ENCODE measurements around the gene SNX33.
"Not testable (repeated sequence)": the region's sequence is repeated elsewhere in the genome, so short reads cannot be mapped to it uniquely, and the experiment has no call there.

The SNX33 gene

GRCh38 chr15:75701071-75702003 is 53.6 kb downstream of the SNX33 start:
- not testable (repeated sequence) for DNase-seq

GRCh38 chr15:75702436-75702835 is 54.7 kb downstream of the SNX33 start:
- DNase-seq = no peak

GRCh38 chr15:75703440-75704262 is 55.9 kb downstream of the SNX33 start:
- not testable (repeated sequence) for DNase-seq

- no peak for DNase-seq
Observed at GRCh38 chr15:75704263-75704615, 56.5 kb downstream of the SNX33 start.

- DNase-seq = no peak
Observed at GRCh38 chr15:75704618-75705017, 56.9 kb downstream of the SNX33 start.

- not testable (repeated sequence) for DNase-seq
Observed at GRCh38 chr15:75705375-75705774, 57.7 kb downstream of the SNX33 start.

- no peak for DNase-seq
Observed at GRCh38 chr15:75705854-75706681, 58.4 kb downstream of the SNX33 start.

- DNase-seq = no peak
Observed at GRCh38 chr15:75706682-75706954, 58.9 kb downstream of the SNX33 start.

- DNase-seq = not testable (repeated sequence)
Observed at GRCh38 chr15:75709458-75709857, 61.7 kb downstream of the SNX33 start.

- not testable (repeated sequence) for DNase-seq
Observed at GRCh38 chr15:75710874-75711273, 63.2 kb downstream of the SNX33 start.

- DNase-seq = not testable (repeated sequence)
Observed at GRCh38 chr15:75711495-75711894, 63.8 kb downstream of the SNX33 start.

Data from DMS153 (cell line).